Lung (tissue), 12 donors: ENCODE results near the gene ELN. TPM values are rescaled to one million over a fixed set of nuclear protein-coding genes. Genes with fewer than 3 reads are reported as not detected.

Experiments
- ATAC-seq: fragments of 200-7000 bp; cut with Tn5 transposase; one replicate; pipeline ENCODE4 v1.9.1; 2020; ENCODE audit warnings: moderate number of reproducible peaks; ENCODE audit not compliant: insufficient read depth, low FRiP score
- DNase-seq, 3 donors: peaks; one replicate each; pipeline ENCODE4 v3.0.0-alpha.2; 2013 to 2017
- H3K27ac ChIP-seq, 2 donors: one replicate each; pipeline ENCODE4 v1.5.1; 2013; ENCODE audit warnings: mild to moderate bottlenecking in 2 of 2, moderate library complexity in 2 of 2, control low read depth in 1 of 2, inconsistent platforms in 1 of 2, low read depth in 1 of 2, low read length in 1 of 2
- H3K27me3 ChIP-seq, 3 donors: one replicate each; pipeline ENCODE4 v1.5.1; 2013; ENCODE audit warnings: low read length in 2 of 3; ENCODE audit not compliant: control insufficient read depth in 3 of 3, insufficient read depth in 3 of 3
- H3K36me3 ChIP-seq, 4 donors: one replicate each; pipeline ENCODE4 v1.5.1; 2013; ENCODE audit warnings: low read length in 4 of 4, mild to moderate bottlenecking in 1 of 4, moderate library complexity in 1 of 4; ENCODE audit not compliant: control insufficient read depth in 4 of 4, insufficient read depth in 4 of 4
- H3K4me1 ChIP-seq, 5 donors: one replicate each; pipeline ENCODE4 v1.5.1; 2013; ENCODE audit warnings: low read length in 5 of 5, mild to moderate bottlenecking in 2 of 5, moderate library complexity in 1 of 5; ENCODE audit not compliant: control insufficient read depth in 5 of 5, insufficient read depth in 5 of 5
- H3K4me3 ChIP-seq: one replicate; pipeline ENCODE4 v1.5.1; 2013; ENCODE audit warnings: mild to moderate bottlenecking, control low read depth, moderate library complexity
- H3K9ac ChIP-seq, 2 donors: one replicate each; pipeline ENCODE4 v1.5.1; 2013; ENCODE audit warnings: low read length in 2 of 2, control low read depth in 1 of 2; ENCODE audit not compliant: insufficient read depth in 1 of 2
- H3K9me3 ChIP-seq, 4 donors: one replicate each; pipeline ENCODE4 v1.5.1; 2013; ENCODE audit warnings: low read length in 3 of 4, mild to moderate bottlenecking in 1 of 4, moderate library complexity in 1 of 4; ENCODE audit not compliant: control insufficient read depth in 4 of 4, insufficient read depth in 3 of 4
- CTCF ChIP-seq: IDR thresholded peaks from 2 replicates; pipeline ENCODE4 v1.5.1; 2012; ENCODE audit warnings: mild to moderate bottlenecking; ENCODE audit errors: control extremely low read depth, extremely low read depth
- WGBS, 2 donors: extraction: QIAGEN DNeasy Blood & Tissue Kit; methylation state at CpG; one replicate each; pipeline ENCODE4 v1.1.7; 2013; 5-methylcytosine and 5-hydroxymethylcytosine counted together
- polyA plus RNA-seq, 2 donors: library from polyadenylated mRNA; stranded (reverse); fragments of 200-250 nt; gene quantifications; one replicate each; pipeline ENCODE4 v1.2.1, GENCODE V29; 2013
- total RNA-seq, 2 donors: library from RNA; depleted of rRNA in 1 of 2; stranded (reverse); fragments of >200 nt in 1 of 2; gene quantifications; one replicate each; pipeline ENCODE4 v1.2.1, GENCODE V29; 2014 to 2021
- donor health status: control.
- donor health status: control.
- donor health status: Bipolar disorder and iron deficiency.
- donor health status: healthy.
- donor health status: DM: yes; HTN: yes; CAD: no.

ELN gene
- total and polyA plus RNA-seq, 4 donors: 60.4 to 274 (median 125) TPM

GRCh38 chr7:74047804-74048380, 19.9 kb downstream of the ELN start:
- TF ChIP-seq CTCF: no peak
- no peak overlapping the region for H3K4me3 ChIP-seq
- no peak for DNase-seq
- H3K27ac ChIP-seq: no peak overlapping the region
- H3K36me3 ChIP-seq: peaks cover 0 to 50% (median 29%) of the 10 kb centered on the region in 4 donors
- H3K4me1 ChIP-seq: peaks cover 0 to 20% (median 5%) of the 10 kb centered on the region in 5 donors
- no peak for ATAC-seq
- no peak overlapping the region for H3K9ac ChIP-seq
- H3K27me3 ChIP-seq: no peaks in the 10 kb centered on the region
- WGBS, 2 donors: 86 to 91% methylated on average over 5 of the region's 5 CpGs
- no peaks in the 10 kb centered on the region for H3K9me3 ChIP-seq

- Histone ChIP-seq H3K4me1 (peaks cover 0 to 14% (median 4%) of the 10 kb centered on the region in 5 donors), H3K4me3 (no peak overlapping the region), H3K27ac (no peak overlapping the region), H3K9me3 (no peaks in the 10 kb centered on the region), H3K27me3 (no peaks in the 10 kb centered on the region), H3K9ac (no peak overlapping the region), H3K36me3 (peaks cover 0 to 50% (median 27%) of the 10 kb centered on the region in 4 donors)
- ATAC-seq: no peak
- 96 to 98% methylated on average over 2 of the region's 2 CpGs for WGBS, 2 donors
- no peak for TF ChIP-seq CTCF
- no peak for DNase-seq
These were observed 21.1 kb downstream of the ELN start for GRCh38 chr7:74048999-74049599.

GRCh38 chr7:74049997-74050798, 22.2 kb downstream of the ELN start:
- H3K27ac ChIP-seq: no peak overlapping the region
- H3K4me1 ChIP-seq: peaks cover 0 to 14% (median 4%) of the 10 kb centered on the region in 5 donors
- no peak for ATAC-seq
- H3K36me3 ChIP-seq: peaks cover 0 to 46% (median 28%) of the 10 kb centered on the region in 4 donors
- 77 to 92% methylated on average over 3 of the region's 3 CpGs for WGBS, 2 donors
- TF ChIP-seq CTCF: no peak
- H3K9me3 ChIP-seq: no peaks in the 10 kb centered on the region
- H3K4me3 ChIP-seq: no peak overlapping the region
- no peak for DNase-seq
- no peak overlapping the region for H3K9ac ChIP-seq
- H3K27me3 ChIP-seq: no peaks in the 10 kb centered on the region
